LNCaP clone FGC (cell line): ENCODE measurements around the gene HSD17B14.

Experiments used
- DNase-seq: peaks from one replicate; pipeline ENCODE4 v3.0.0-alpha.2; 2011; ENCODE audit warnings: low read depth
- H3K4me3 ChIP-seq: 2 replicates; pipeline ENCODE4 v1.5.1; 2011; ENCODE audit warnings: mild to moderate bottlenecking, low read depth, low read length, control low read depth
- TF ChIP-seq, protein P1 (sequence below): IDR thresholded peaks from 2 replicates; pipeline ENCODE4 v1.5.1; 2012; ENCODE audit warnings: mild to moderate bottlenecking; ENCODE audit not compliant: control insufficient read depth, insufficient read depth; ENCODE audit errors: extremely low read depth

Gene HSD17B14

DNA sequence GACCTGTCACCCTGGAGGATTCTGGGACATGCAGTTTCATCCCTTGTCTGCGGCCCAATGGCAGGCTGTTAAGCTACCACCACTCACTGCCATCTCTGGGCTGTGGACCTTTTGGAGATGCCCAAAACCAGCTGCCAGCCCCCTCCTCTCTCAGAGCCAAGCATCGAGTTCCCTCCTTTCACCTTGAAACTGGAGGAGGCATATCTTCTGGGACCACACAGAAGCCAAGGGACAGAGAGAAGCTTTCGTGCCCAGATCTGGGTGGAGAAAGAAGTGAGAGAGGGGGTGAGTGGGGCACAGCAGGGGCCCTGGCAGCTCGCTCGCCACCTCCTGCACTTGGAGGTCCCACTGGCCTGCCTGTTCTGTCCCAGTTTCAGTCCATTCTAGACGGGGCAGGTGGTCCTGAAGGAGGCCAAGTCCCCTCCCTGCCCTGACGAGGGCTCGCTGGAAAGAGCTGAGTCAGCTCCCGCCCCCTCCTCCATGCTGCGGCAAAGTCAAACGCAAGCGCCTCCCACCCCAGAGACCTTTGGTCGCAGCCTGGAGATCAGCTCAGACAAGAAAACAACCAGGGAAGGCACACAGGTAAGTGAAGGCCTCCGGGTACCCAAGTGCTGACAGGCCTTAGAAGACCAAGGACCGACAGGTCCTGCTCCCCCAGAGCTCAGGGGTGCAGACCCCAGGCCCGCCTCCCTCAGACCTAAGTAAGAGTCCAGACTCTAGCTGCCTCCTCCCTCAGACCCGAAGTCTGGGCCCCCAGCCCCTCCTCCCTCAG is 29.3 kb downstream of the HSD17B14 start:
- TF ChIP-seq, protein P1, sequence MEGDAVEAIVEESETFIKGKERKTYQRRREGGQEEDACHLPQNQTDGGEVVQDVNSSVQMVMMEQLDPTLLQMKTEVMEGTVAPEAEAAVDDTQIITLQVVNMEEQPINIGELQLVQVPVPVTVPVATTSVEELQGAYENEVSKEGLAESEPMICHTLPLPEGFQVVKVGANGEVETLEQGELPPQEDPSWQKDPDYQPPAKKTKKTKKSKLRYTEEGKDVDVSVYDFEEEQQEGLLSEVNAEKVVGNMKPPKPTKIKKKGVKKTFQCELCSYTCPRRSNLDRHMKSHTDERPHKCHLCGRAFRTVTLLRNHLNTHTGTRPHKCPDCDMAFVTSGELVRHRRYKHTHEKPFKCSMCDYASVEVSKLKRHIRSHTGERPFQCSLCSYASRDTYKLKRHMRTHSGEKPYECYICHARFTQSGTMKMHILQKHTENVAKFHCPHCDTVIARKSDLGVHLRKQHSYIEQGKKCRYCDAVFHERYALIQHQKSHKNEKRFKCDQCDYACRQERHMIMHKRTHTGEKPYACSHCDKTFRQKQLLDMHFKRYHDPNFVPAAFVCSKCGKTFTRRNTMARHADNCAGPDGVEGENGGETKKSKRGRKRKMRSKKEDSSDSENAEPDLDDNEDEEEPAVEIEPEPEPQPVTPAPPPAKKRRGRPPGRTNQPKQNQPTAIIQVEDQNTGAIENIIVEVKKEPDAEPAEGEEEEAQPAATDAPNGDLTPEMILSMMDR: no peak
- no peak for DNase-seq
- H3K4me3 ChIP-seq: no peak overlapping the region

DNA sequence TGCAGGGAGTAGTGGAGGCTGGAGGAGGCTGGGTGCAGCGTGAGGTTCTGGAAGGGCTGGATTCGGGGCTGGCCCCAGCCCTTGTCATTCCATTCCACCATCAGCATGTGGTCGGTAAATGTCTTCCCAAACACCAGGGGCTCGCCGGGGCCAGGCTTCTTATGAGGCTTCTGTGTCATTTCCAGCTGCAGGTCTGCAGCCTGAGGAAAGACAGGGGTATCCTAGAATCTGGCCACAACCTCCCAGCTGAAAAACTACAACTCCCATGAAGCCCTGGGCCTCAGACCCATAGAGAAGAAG is 29.8 kb downstream of the HSD17B14 start:
- TF ChIP-seq, protein P1: no peak
- no peak for DNase-seq
- no peak overlapping the region for H3K4me3 ChIP-seq

DNA sequence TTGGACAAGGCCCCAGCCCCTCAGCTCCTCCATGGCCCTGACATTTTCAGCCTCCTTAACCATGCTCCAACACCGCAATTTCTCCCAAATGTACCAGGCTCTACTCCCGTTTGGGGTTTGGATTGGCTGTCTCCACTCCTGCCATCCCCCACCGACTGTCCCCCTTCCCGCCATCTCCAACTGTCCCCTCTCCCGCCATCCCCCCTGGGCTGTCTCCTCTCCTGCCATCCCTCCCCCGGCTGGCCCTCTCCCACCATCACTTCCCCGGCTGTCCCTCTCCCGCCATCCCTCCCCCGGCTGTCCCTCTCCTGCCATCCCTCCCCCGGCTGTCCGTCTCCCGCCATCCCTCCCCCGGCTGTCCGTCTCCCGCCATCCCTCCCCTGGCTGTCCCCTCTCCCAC is 30.8 kb downstream of the HSD17B14 start:
- TF ChIP-seq, protein P1: no peak
- DNase-seq: no peak
- no peak overlapping the region for H3K4me3 ChIP-seq

DNA sequence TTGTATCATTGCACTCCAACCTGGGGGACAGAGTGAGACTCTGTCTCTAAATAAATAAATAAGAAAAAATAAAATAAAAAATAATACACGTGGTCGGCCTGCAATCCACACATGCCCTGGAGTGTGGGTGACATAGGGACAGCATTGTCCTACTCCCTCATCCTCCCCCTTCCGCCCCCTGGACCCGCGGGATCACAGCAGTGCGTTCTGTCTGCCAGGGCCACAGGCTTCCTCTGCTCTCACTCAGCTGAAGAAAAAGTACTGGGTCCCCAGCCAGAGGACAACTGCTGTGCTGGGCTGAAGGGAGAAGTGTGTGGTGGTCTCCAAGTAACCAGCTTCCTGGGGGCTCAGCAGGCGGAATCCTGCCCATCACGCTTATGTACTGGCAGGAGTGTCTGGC is 31.8 kb downstream of the HSD17B14 start:
- no peak for DNase-seq
- no peak overlapping the region for H3K4me3 ChIP-seq
- TF ChIP-seq, protein P1: no peak

DNA sequence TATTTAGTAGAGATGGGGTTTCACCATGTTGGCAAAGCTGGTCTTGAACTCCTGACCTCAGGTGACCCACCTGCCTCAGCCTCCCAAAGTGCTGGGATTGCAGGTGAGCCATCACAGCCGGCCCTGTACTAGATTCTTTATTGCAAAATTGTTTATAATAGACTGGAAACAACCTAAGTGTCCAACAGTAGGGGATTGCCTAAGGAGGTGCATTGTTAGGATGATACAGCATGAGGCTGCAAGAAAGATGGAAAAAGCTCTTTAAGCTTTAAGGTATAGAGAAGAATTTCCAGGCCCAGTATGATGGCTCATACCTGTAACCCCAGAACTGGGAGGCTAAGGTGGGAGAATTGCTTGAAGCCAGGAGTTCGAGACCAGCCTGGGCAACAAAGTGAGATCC is 33.7 kb downstream of the HSD17B14 start:
- DNase-seq: no peak
- TF ChIP-seq, protein P1: no peak
- no peak overlapping the region for H3K4me3 ChIP-seq

DNA sequence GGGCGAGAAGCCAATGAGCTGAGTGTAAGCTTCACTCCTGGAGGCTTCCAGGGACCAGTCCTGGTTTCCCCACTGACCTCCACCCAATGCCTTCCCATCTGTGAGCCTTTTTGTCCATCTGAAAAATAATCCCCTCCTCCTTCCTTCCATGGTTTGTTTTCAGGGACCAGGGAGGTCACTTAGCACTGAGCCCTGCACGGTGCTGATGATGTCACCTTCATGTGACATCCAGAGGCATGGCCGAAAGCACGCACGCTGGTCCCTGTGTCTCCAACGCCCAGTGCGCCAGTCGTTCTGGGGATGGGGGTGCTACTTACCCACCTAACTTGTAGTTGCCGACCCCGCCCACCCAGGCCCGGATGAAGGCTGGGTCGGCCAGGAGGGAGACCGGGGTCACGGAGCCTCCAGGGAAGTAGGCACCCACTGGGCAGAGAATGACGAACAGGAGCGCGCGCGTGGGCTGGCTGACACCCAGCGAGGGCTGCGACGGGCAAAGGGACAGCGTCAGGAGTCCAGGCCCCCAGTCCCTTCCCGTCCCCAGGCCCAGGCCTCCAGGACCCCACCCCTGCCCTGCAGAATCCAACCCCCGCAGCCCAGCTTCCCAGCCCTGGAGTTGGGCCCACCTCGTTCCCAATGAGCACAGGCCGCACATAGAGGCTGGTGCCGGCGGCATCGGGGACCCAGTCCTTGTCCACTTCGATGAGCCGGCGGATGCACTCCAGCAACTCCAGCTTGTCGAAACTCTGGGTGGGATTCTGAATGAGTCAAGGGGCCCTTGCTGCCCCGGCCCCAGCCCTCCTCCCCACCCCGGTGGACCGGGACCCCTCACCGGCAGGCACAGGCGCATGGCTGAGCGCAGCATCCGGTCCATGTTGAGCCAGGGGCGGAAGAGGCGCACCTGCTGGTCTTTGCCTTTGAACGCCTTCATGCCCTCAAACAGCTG is 36.7 kb downstream of the HSD17B14 start:
- H3K4me3 ChIP-seq: no peak overlapping the region
- no peak for DNase-seq
- TF ChIP-seq, protein P1: no peak
